Skeletal muscle satellite cell (primary cell): ENCODE measurements around the gene RGS4.

ENCODE experiments used
- H3K27me3 ChIP-seq: 2 replicates; pipeline ENCODE4 v1.7.0; 2013; ENCODE audit warnings: low read length; ENCODE audit not compliant: control insufficient read depth, insufficient read depth
- H3K36me3 ChIP-seq: 2 replicates; pipeline ENCODE4 v1.7.0; 2013; ENCODE audit warnings: mild to moderate bottlenecking, control low read depth, low read length; ENCODE audit not compliant: insufficient read depth
- H3K4me1 ChIP-seq: 2 replicates; pipeline ENCODE4 v1.7.0; 2013; ENCODE audit warnings: low read length; ENCODE audit not compliant: control insufficient read depth, insufficient read depth
- H3K4me2 ChIP-seq: 2 replicates; pipeline ENCODE4 v1.7.0; 2013; ENCODE audit warnings: mild to moderate bottlenecking, low read length
- H3K4me3 ChIP-seq: 2 replicates; pipeline ENCODE4 v1.7.0; 2013; ENCODE audit warnings: low read length
- H3K9ac ChIP-seq: 2 replicates; pipeline ENCODE4 v1.7.0; 2013; ENCODE audit warnings: mild to moderate bottlenecking, low read depth, low read length, moderate library complexity
- H3K9me3 ChIP-seq: replicated peaks from 2 replicates; pipeline ENCODE4 v1.7.0; 2013; ENCODE audit warnings: mild to moderate bottlenecking, control low read depth, low read length

Gene RGS4

GRCh38 chr1:163106364-163106987 lies 37.3 kb downstream of the RGS4 start:
- Histone ChIP-seq H3K27me3 (no peaks in the 10 kb centered on the region), H3K4me2 (no peak overlapping the region)

GRCh38 chr1:163107655-163108054 lies 38.5 kb downstream of the RGS4 start:
- Histone ChIP-seq H3K27me3 (no peaks in the 10 kb centered on the region), H3K4me1 (no peaks in the 10 kb centered on the region), H3K4me3 (no peak overlapping the region), H3K9me3 (no peaks in the 10 kb centered on the region), H3K4me2 (no peak overlapping the region), H3K36me3 (no peaks in the 10 kb centered on the region), H3K9ac (no peak overlapping the region)

More at GRCh38 chr1:163106364-163106987, 37.3 kb downstream of the RGS4 start:
- Histone ChIP-seq H3K4me1 (no peaks in the 10 kb centered on the region), H3K9ac (no peak overlapping the region), H3K36me3 (no peaks in the 10 kb centered on the region), H3K9me3 (no peaks in the 10 kb centered on the region), H3K4me3 (no peak overlapping the region)

GRCh38 chr1:163115887-163116286 lies 46.7 kb downstream of the RGS4 start:
- Histone ChIP-seq H3K27me3 (no peaks in the 10 kb centered on the region), H3K9ac (no peak overlapping the region), H3K4me1 (no peaks in the 10 kb centered on the region), H3K36me3 (no peaks in the 10 kb centered on the region), H3K4me2 (no peak overlapping the region), H3K4me3 (no peak overlapping the region), H3K9me3 (no peaks in the 10 kb centered on the region)

GRCh38 chr1:163119707-163120106 lies 50.5 kb downstream of the RGS4 start:
- Histone ChIP-seq H3K36me3 (no peaks in the 10 kb centered on the region), H3K9ac (no peak overlapping the region), H3K4me2 (no peak overlapping the region), H3K9me3 (no peaks in the 10 kb centered on the region), H3K27me3 (no peaks in the 10 kb centered on the region), H3K4me1 (no peaks in the 10 kb centered on the region), H3K4me3 (no peak overlapping the region)

GRCh38 chr1:163120372-163120771 lies 51.2 kb downstream of the RGS4 start:
- no peaks in the 10 kb centered on the region for H3K27me3 ChIP-seq
- H3K9ac ChIP-seq: no peak overlapping the region
- no peaks in the 10 kb centered on the region for H3K9me3 ChIP-seq
- H3K36me3 ChIP-seq: no peaks in the 10 kb centered on the region
- H3K4me3 ChIP-seq: no peak overlapping the region
- H3K4me2 ChIP-seq: no peak overlapping the region
- no peaks in the 10 kb centered on the region for H3K4me1 ChIP-seq

GRCh38 chr1:163124812-163125211 lies 55.7 kb downstream of the RGS4 start:
- no peaks in the 10 kb centered on the region for H3K4me1 ChIP-seq
- no peak overlapping the region for H3K4me2 ChIP-seq
- H3K36me3 ChIP-seq: no peaks in the 10 kb centered on the region
- H3K27me3 ChIP-seq: no peaks in the 10 kb centered on the region
- H3K4me3 ChIP-seq: no peak overlapping the region
- no peaks in the 10 kb centered on the region for H3K9me3 ChIP-seq
- H3K9ac ChIP-seq: no peak overlapping the region
